ENCODE results near the gene PLEKHA1. TPM values are rescaled to one million over a fixed set of nuclear protein-coding genes. Genes with fewer than 3 reads are reported as not detected.

The PLEKHA1 gene
- total RNA-seq, 1 donor from 2014 or later: 46.0 TPM

- DNase-seq (ENCODE audit: extremely low read depth, low read depth, low spot score): no peak
Measured at GRCh38 chr10:122375679-122376160, 1.2 kb downstream of the PLEKHA1 start.

- DNase-seq (ENCODE audit: extremely low read depth, low read depth, low spot score): no peak
Measured at GRCh38 chr10:122376364-122376961, 2.0 kb downstream of the PLEKHA1 start.

GRCh38 chr10:122379041-122379440 is 4.5 kb downstream of the PLEKHA1 start:
- no peak for DNase-seq (ENCODE audit: extremely low read depth, low read depth, low spot score)

GRCh38 chr10:122379537-122379936 is 5.0 kb downstream of the PLEKHA1 start:
- no peak for DNase-seq (ENCODE audit: extremely low read depth, low read depth, low spot score)

- no peak for DNase-seq (ENCODE audit: extremely low read depth, low read depth, low spot score)
Measured at GRCh38 chr10:122380703-122381102, 6.2 kb downstream of the PLEKHA1 start.

- no peak for DNase-seq (ENCODE audit: extremely low read depth, low read depth, low spot score)
Measured at GRCh38 chr10:122381680-122382079, 7.2 kb downstream of the PLEKHA1 start.

- DNase-seq (ENCODE audit: extremely low read depth, low read depth, low spot score): no peak
Measured at GRCh38 chr10:122386514-122386913, 12.0 kb downstream of the PLEKHA1 start.

- no peak for DNase-seq (ENCODE audit: extremely low read depth, low read depth, low spot score)
Measured at GRCh38 chr10:122387572-122387971, 13.1 kb downstream of the PLEKHA1 start.

- DNase-seq (ENCODE audit: extremely low read depth, low read depth, low spot score): no peak
Measured at GRCh38 chr10:122388287-122388997, 13.9 kb downstream of the PLEKHA1 start.

- DNase-seq (ENCODE audit: extremely low read depth, low read depth, low spot score): no peak
Measured at GRCh38 chr10:122390271-122390670, 15.8 kb downstream of the PLEKHA1 start.

- no peak for DNase-seq (ENCODE audit: extremely low read depth, low read depth, low spot score)
Measured at GRCh38 chr10:122390679-122391078, 16.2 kb downstream of the PLEKHA1 start.

GRCh38 chr10:122391875-122392274 is 17.4 kb downstream of the PLEKHA1 start:
- DNase-seq (ENCODE audit: extremely low read depth, low read depth, low spot score): no peak

- DNase-seq (ENCODE audit: extremely low read depth, low read depth, low spot score): no peak
Measured at GRCh38 chr10:122392835-122393234, 18.3 kb downstream of the PLEKHA1 start.

GRCh38 chr10:122393288-122393687 is 18.8 kb downstream of the PLEKHA1 start:
- no peak for DNase-seq (ENCODE audit: extremely low read depth, low read depth, low spot score)

GRCh38 chr10:122402548-122403131 is 28.1 kb downstream of the PLEKHA1 start:
- DNase-seq (ENCODE audit: extremely low read depth, low read depth, low spot score): no peak

GRCh38 chr10:122404576-122404975 is 30.1 kb downstream of the PLEKHA1 start:
- no peak for DNase-seq (ENCODE audit: extremely low read depth, low read depth, low spot score)

GRCh38 chr10:122407375-122408125 is 33.0 kb downstream of the PLEKHA1 start:
- DNase-seq (ENCODE audit: extremely low read depth, low read depth, low spot score): no peak

- no peak for DNase-seq (ENCODE audit: extremely low read depth, low read depth, low spot score)
Measured at GRCh38 chr10:122413327-122413726, 38.8 kb downstream of the PLEKHA1 start.

GRCh38 chr10:122417667-122418066 is 43.2 kb downstream of the PLEKHA1 start:
- DNase-seq (ENCODE audit: extremely low read depth, low read depth, low spot score): no peak

GRCh38 chr10:122419016-122419415 is 44.5 kb downstream of the PLEKHA1 start:
- no peak for DNase-seq (ENCODE audit: extremely low read depth, low read depth, low spot score)

- DNase-seq (ENCODE audit: extremely low read depth, low read depth, low spot score): no peak
Measured at GRCh38 chr10:122419876-122420623, 45.5 kb downstream of the PLEKHA1 start.
